Measurements from ENCODE around the gene SV2C.

GRCh38 chr5:76065258-76065657, 17.9 kb upstream of the SV2C start:
- no peak for TF ChIP-seq CTCF (conservative IDR thresholded peaks at IDR 0.05 in 1 of 2, IDR thresholded peaks at IDR 0.05 in 1 of 2; ENCODE audit: extremely low read depth in 1 of 2, insufficient read depth in 1 of 2, low read depth in 1 of 2, low read length in 2 of 2)
- no peak for TF ChIP-seq EZH2 (IDR thresholded peaks at IDR 0.05; ENCODE audit: borderline replicate concordance, low read length)

All from mammary epithelial cell (primary cell).